ENCODE data around the gene UTS2B.

The UTS2B gene

GRCh38 chr3:191329654-191330529 lies at the start of gene UTS2B:
Gene UTS2B (minus strand): TSS chr3:191330526. CDS start chr3:191282189, 48,337 bp downstream.
- TF ChIP-seq, protein P1, sequence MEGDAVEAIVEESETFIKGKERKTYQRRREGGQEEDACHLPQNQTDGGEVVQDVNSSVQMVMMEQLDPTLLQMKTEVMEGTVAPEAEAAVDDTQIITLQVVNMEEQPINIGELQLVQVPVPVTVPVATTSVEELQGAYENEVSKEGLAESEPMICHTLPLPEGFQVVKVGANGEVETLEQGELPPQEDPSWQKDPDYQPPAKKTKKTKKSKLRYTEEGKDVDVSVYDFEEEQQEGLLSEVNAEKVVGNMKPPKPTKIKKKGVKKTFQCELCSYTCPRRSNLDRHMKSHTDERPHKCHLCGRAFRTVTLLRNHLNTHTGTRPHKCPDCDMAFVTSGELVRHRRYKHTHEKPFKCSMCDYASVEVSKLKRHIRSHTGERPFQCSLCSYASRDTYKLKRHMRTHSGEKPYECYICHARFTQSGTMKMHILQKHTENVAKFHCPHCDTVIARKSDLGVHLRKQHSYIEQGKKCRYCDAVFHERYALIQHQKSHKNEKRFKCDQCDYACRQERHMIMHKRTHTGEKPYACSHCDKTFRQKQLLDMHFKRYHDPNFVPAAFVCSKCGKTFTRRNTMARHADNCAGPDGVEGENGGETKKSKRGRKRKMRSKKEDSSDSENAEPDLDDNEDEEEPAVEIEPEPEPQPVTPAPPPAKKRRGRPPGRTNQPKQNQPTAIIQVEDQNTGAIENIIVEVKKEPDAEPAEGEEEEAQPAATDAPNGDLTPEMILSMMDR (IDR thresholded peaks at IDR 0.05), result no peak
- H3K27ac ChIP-seq, result peak within 1 kb of the TSS; percentile 97
- H3K4me3 ChIP-seq, result peak within 1 kb of the TSS; percentile 97
- peak; percentile 81 for DNase-seq (ENCODE audit: low spot score)

GRCh38 chr3:191380001-191380400 lies 49.7 kb upstream of the UTS2B start:
- no peak for DNase-seq (ENCODE audit: low spot score)
- Histone ChIP-seq H3K27ac (no peak overlapping the region), H3K4me3 (no peak overlapping the region)
- TF ChIP-seq, protein P1 (IDR thresholded peaks at IDR 0.05), result no peak

- DNase-seq (ENCODE audit: low spot score), result no peak
- TF ChIP-seq, protein P1 (IDR thresholded peaks at IDR 0.05), result no peak
- no peak overlapping the region for H3K4me3 ChIP-seq
- H3K27ac ChIP-seq, result no peak overlapping the region
Observed at GRCh38 chr3:191379446-191379845, 49.1 kb upstream of the UTS2B start.

GRCh38 chr3:191378142-191378812 lies 48.0 kb upstream of the UTS2B start:
- Histone ChIP-seq H3K4me3 (no peak overlapping the region), H3K27ac (no peak overlapping the region)
- no peak for DNase-seq (ENCODE audit: low spot score)
- TF ChIP-seq, protein P1 (IDR thresholded peaks at IDR 0.05), result no peak

DNA sequence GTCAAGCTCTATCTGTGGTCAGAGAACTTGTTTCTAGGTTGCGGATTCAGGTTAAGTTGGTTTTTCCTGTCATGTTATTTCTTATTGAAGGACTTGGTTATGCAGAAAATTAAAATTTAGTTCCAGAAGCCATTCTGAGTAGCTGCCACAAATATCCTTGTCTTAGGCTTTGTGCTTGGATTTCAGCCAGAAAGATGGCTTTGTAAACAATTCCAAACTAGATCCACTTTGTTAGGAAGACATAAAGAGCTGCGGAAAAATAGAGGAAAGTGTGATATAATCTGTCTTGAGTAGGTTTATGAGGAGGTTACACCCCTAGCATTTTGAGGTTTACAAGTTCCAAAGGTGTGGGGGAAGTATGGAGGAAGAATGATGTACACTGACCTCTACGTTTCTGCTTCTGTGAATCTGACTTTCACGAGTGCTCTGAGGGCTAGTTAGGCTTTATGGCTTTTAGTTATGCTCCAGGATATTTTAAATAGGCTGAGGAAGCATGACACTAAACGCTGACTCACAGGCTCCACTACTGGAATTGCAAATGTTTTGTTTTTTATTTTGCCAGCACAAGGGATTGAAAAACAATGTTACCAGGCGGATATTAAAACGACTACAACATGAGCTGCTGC lies 46.3 kb upstream of the UTS2B start:
- Histone ChIP-seq H3K27ac (peak overlapping the region; percentile 43 to 53), H3K4me3 (no peak overlapping the region)
- TF ChIP-seq, protein P1 (IDR thresholded peaks at IDR 0.05), result no peak
- DNase-seq (ENCODE audit: low spot score), result no peak

GRCh38 chr3:191373327-191373726 lies 43.0 kb upstream of the UTS2B start:
- no peak overlapping the region for H3K4me3 ChIP-seq
- TF ChIP-seq, protein P1 (IDR thresholded peaks at IDR 0.05), result no peak

More at GRCh38 chr3:191373327-191373726, 43.0 kb upstream of the UTS2B start:
- no peak overlapping the region for H3K27ac ChIP-seq
- no peak for DNase-seq (ENCODE audit: low spot score)
